Measurements from ENCODE around the gene NMRK1. TPM values are rescaled to one million over a fixed set of nuclear protein-coding genes. Genes with fewer than 3 reads are reported as not detected.
A peak's percentile ranks its signal among the peaks of the same experiment; 100 is the strongest.

Gene NMRK1
- total and polyA plus RNA-seq, 2 of the 13 experiments (the other 11 are each of a cell fraction or from before 2014, with no cell fraction given): 9.1 to 12.9 TPM

DNA sequence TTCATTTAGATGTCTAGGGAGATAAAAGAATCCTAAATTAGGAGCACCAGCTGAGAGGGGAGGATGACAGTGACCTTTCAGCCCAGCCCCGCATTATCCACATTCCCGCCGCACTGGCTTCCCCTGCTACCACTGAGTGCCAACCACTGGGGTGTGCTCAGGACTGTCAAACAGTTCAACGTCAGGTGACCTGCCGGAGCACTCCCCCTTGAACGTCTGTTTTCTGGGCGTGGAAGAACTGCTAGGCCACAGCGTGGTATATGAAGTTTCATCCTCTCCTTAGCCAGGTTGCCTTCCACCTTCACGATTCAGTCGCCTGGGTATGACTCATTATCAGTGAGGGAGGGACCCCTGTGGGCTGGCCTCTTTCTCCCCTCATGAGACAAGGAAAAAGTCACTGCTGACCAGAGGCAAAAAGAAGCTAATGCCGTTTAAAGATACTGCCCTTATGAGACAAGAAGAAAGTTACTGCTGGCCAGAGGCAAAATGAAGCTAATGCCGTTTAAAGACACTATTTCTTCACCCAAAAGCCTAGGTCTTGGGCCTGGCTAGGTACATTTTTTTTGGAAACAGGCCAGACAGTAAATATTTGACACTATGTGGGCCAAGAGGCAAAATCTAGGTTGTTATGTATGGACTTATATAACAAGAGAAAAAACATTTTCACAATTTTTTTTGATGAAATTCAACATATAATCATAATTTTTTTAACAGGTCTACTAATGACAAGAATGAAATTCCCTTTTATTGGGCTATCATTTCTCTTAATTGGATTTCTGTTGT lies 4.6 kb downstream of the NMRK1 start (continued):
- TF ChIP-seq SP5 (CRISPR knock-in tag; IDR thresholded peaks at IDR 0.05; ENCODE audit: borderline replicate concordance, low read depth): no peak; the same call in 1 of the 2 replicates
- TF ChIP-seq RAD51 (IDR thresholded peaks at IDR 0.05; ENCODE audit: borderline replicate concordance): 0 out of 2 replicates have a peak, but pooled peaks have one; percentile 25
- TF ChIP-seq, protein P1, sequence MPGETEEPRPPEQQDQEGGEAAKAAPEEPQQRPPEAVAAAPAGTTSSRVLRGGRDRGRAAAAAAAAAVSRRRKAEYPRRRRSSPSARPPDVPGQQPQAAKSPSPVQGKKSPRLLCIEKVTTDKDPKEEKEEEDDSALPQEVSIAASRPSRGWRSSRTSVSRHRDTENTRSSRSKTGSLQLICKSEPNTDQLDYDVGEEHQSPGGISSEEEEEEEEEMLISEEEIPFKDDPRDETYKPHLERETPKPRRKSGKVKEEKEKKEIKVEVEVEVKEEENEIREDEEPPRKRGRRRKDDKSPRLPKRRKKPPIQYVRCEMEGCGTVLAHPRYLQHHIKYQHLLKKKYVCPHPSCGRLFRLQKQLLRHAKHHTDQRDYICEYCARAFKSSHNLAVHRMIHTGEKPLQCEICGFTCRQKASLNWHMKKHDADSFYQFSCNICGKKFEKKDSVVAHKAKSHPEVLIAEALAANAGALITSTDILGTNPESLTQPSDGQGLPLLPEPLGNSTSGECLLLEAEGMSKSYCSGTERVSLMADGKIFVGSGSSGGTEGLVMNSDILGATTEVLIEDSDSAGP (CRISPR knock-in tag; IDR thresholded peaks at IDR 0.05; ENCODE audit: borderline replicate concordance): peak; percentile 30; the same call in 1 of the 2 replicates
- peak; percentile 20; the same call in 1 of the 2 replicates for TF ChIP-seq SMAD3 (CRISPR knock-in tag; IDR thresholded peaks at IDR 0.05)
- TF ChIP-seq ZNF841 (CRISPR knock-in tag; IDR thresholded peaks at IDR 0.05; ENCODE audit: borderline replicate concordance): no peak
- no peak for TF ChIP-seq CBFB (CRISPR knock-in tag; IDR thresholded peaks at IDR 0.05)
- TF ChIP-seq, protein P2, sequence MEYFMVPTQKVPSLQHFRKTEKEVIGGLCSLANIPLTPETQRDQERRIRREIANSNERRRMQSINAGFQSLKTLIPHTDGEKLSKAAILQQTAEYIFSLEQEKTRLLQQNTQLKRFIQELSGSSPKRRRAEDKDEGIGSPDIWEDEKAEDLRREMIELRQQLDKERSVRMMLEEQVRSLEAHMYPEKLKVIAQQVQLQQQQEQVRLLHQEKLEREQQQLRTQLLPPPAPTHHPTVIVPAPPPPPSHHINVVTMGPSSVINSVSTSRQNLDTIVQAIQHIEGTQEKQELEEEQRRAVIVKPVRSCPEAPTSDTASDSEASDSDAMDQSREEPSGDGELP (IDR thresholded peaks at IDR 0.05; ENCODE audit: borderline replicate concordance, low read depth): peak; percentile 58; the same call in 1 of the 2 replicates
- TF ChIP-seq GATAD1 (CRISPR knock-in tag; IDR thresholded peaks at IDR 0.05): 0 out of 2 replicates have a peak, but pooled peaks have one; percentile 17
- TF ChIP-seq, protein P3, sequence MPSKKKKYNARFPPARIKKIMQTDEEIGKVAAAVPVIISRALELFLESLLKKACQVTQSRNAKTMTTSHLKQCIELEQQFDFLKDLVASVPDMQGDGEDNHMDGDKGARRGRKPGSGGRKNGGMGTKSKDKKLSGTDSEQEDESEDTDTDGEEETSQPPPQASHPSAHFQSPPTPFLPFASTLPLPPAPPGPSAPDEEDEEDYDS (CRISPR knock-in tag; IDR thresholded peaks at IDR 0.05): peak; percentile 31; the same call in 1 of the 2 replicates
- TF ChIP-seq KMT2A (CRISPR knock-in tag; IDR thresholded peaks at IDR 0.05): 0 out of 2 replicates have a peak, but pooled peaks have one; percentile 35
- peak; percentile 46; the same call in 1 of the 2 replicates for TF ChIP-seq MAX (IDR thresholded peaks at IDR 0.05)
- TF ChIP-seq ZBTB38 (CRISPR knock-in tag; IDR thresholded peaks at IDR 0.05): no peak
- TF ChIP-seq ZBTB7B (CRISPR knock-in tag; IDR thresholded peaks at IDR 0.05): 0 out of 2 replicates have a peak, but pooled peaks have one; percentile 27
- peak; percentile 35 for TF ChIP-seq ZNF781 (CRISPR knock-in tag; IDR thresholded peaks at IDR 0.05; ENCODE audit: borderline replicate concordance, not compliant biosample characterization)
- TF ChIP-seq ZNF503 (CRISPR knock-in tag; IDR thresholded peaks at IDR 0.05): no peak
- TF ChIP-seq RAD21 (CRISPR knock-in tag; IDR thresholded peaks at IDR 0.05): 0 out of 2 replicates have a peak, but pooled peaks have one; percentile 11
- peak; percentile 55; the same call in 1 of the 2 replicates for TF ChIP-seq IRF2 (CRISPR knock-in tag; IDR thresholded peaks at IDR 0.05)
- TF ChIP-seq ZNF501 (CRISPR knock-in tag; IDR thresholded peaks at IDR 0.05): 0 out of 2 replicates have a peak, but pooled peaks have one; percentile 15
- 0 out of 2 replicates have a peak, but pooled peaks have one; percentile 7 for TF ChIP-seq NCOA2 (CRISPR knock-in tag; IDR thresholded peaks at IDR 0.05)
- TF ChIP-seq FOXA3 (CRISPR knock-in tag; IDR thresholded peaks at IDR 0.05): 0 out of 2 replicates have a peak, but pooled peaks have one; percentile 13
- no peak for TF ChIP-seq GABPB1 (CRISPR knock-in tag; IDR thresholded peaks at IDR 0.05)
- TF ChIP-seq POLR2A (IDR thresholded peaks at IDR 0.05; ENCODE audit: insufficient read depth in 1 of 2, low read depth in 2 of 2, low read length in 2 of 2): peak in 1 of 2 experiments; percentile 44; a peak in 1 of 4 replicates

All from HepG2 (cell line).